HepG2 (cell line): ENCODE data around the gene USP5. TPM values are rescaled to one million over a fixed set of nuclear protein-coding genes. Genes with fewer than 3 reads are reported as not detected.
A peak's percentile ranks its signal among the peaks of the same experiment; 100 is the strongest.

Source experiments
- ARID4A ChIP-seq: sonication (generic); formaldehyde crosslinking; IDR thresholded peaks from 2 replicates; pipeline ENCODE4 v1.5.0; 2020; ENCODE audit warnings: mild to moderate bottlenecking, missing genetic modification reagents, borderline replicate concordance
- CENPBD1 ChIP-seq: sonication (generic); formaldehyde crosslinking; IDR thresholded peaks from 2 replicates; pipeline ENCODE4 v1.8.0; 2022; ENCODE audit warnings: missing genetic modification reagents, low read depth, mild to moderate bottlenecking, borderline replicate concordance
- CHD4 ChIP-seq: fragments of 200-600 bp; sonication (generic); IDR thresholded peaks from 2 replicates; pipeline ENCODE4 v1.7.0; 2017; ENCODE audit warnings: mild to moderate bottlenecking, low read length, borderline replicate concordance
- FOXK1 ChIP-seq: sonication (generic); formaldehyde crosslinking; IDR thresholded peaks from 2 replicates; pipeline ENCODE4 v1.4.0; 2020; ENCODE audit warnings: low read depth, missing genetic modification reagents, borderline replicate concordance
- MEF2D ChIP-seq: sonication (generic); formaldehyde crosslinking; IDR thresholded peaks from 2 replicates; pipeline ENCODE4 v1.5.1; 2020; ENCODE audit warnings: mild to moderate bottlenecking, missing genetic modification reagents
- NR2C2 ChIP-seq: sonication (generic); formaldehyde crosslinking; IDR thresholded peaks from 2 replicates; pipeline ENCODE4 v1.4.0; 2020; ENCODE audit warnings: missing genetic modification reagents, mild to moderate bottlenecking, moderate library complexity, borderline replicate concordance
- SP1 ChIP-seq, 2 experiments: fragments of 450-650 bp in 1 of 2; sonication (generic) in 1 of 2; formaldehyde crosslinking in 1 of 2; IDR thresholded peaks; 2 replicates each; pipeline versions ENCODE4 v1.4.0 to v1.6.1; 2016 to 2020; ENCODE audit warnings: missing genetic modification reagents in 1 of 2
- SYNCRIP ChIP-seq: fragments of 200-400 bp; formaldehyde crosslinking; IDR thresholded peaks from 2 replicates; pipeline ENCODE4 v1.6.1; 2018; ENCODE audit warnings: mild to moderate bottlenecking, low read depth, low read length; ENCODE audit not compliant: insufficient read depth
- ZBTB40 ChIP-seq, 2 experiments: fragments of 450-650 bp in 1 of 2; sonication (generic) in 1 of 2; formaldehyde crosslinking in 1 of 2; IDR thresholded peaks; 2 replicates each; pipeline versions ENCODE4 v1.6.1 to v1.8.0; 2016 to 2022; ENCODE audit warnings: antibody characterized with exemption in 1 of 2, mild to moderate bottlenecking in 1 of 2, missing genetic modification reagents in 1 of 2
- ZFP41 ChIP-seq: sonication (generic); formaldehyde crosslinking; IDR thresholded peaks from 2 replicates; pipeline ENCODE4 v1.4.0; 2020; ENCODE audit warnings: mild to moderate bottlenecking, missing genetic modification reagents, borderline replicate concordance
- ZNF326 ChIP-seq: sonication (generic); formaldehyde crosslinking; IDR thresholded peaks from 2 replicates; pipeline ENCODE4 v1.4.0; 2020; ENCODE audit warnings: missing genetic modification reagents, borderline replicate concordance
- ZNF780A ChIP-seq: sonication (generic); formaldehyde crosslinking; IDR thresholded peaks from 2 replicates; pipeline ENCODE4 v1.8.0; 2022; ENCODE audit warnings: mild to moderate bottlenecking, missing genetic modification reagents, moderate library complexity
- polyA plus RNA-seq, 8 experiments: library from polyadenylated mRNA; depleted of rRNA in 3 of 8; stranded (reverse) in 7 of 8; unstranded in 1 of 8; fragments of >200 nt; fragmentation: Illumina TruSeq in 4 of 8; extraction: Trizol in 4 of 8; gene quantifications; 2 replicates each; pipeline versions ENCODE4 v1.2.1 to v1.2.3, GENCODE V29; 2011 to 2016; ENCODE audit warnings: low read depth in 4 of 8, missing spikeins in 1 of 8, mixed read lengths in 1 of 8; ENCODE audit not compliant: insufficient read depth in 1 of 8
- total RNA-seq, 5 experiments: library from RNA; depleted of rRNA; stranded (reverse); fragments of >200 nt; fragmentation: Illumina TruSeq; extraction: Trizol; gene quantifications; 2 replicates each; pipeline ENCODE4 v1.2.3, GENCODE V29; 2016; ENCODE audit warnings: low read depth in 1 of 5

USP5 gene
- total and polyA plus RNA-seq, 2 of the 13 experiments (the other 11 are each of a cell fraction or from before 2014, with no cell fraction given), result 39.6 to 56.0 TPM

GRCh38 chr12:6872073-6873048, 20.4 kb downstream of the USP5 start (continued):
- TF ChIP-seq ARID4A (peak; percentile 68), ZFP41 (peak; percentile 22; the same call in 1 of the 2 replicates), MEF2D (peak; percentile 50; the same call in 1 of the 2 replicates), ZBTB40 (IDR thresholded peaks at IDR 0.05) (no peak), ZBTB40 (CRISPR knock-in tag; IDR thresholded peaks at IDR 0.05) (peak; percentile 45; the same call in 1 of the 2 replicates), SP1 (IDR thresholded peaks at IDR 0.05) (no peak), SP1 (CRISPR knock-in tag; IDR thresholded peaks at IDR 0.05) (peak; percentile 99), NR2C2 (CRISPR knock-in tag) (peak; percentile 60; the same call in 1 of the 2 replicates), ZNF780A (CRISPR knock-in tag) (no peak), SYNCRIP (no peak), ZNF326 (CRISPR knock-in tag) (peak; percentile 92), CHD4 (no peak; the same call in 1 of the 2 replicates), CENPBD1 (CRISPR knock-in tag) (peak; percentile 38; the same call in 1 of the 2 replicates), FOXK1 (CRISPR knock-in tag) (peak; percentile 86; the same call in 1 of the 2 replicates)
